ENCODE data around the gene AGTRAP. TPM values are rescaled to one million over a fixed set of nuclear protein-coding genes. Genes with fewer than 3 reads are reported as not detected.

The AGTRAP gene
- total and polyA plus RNA-seq, 7 experiments from 2014 or later = 28.2 to 108 (median 36.2) TPM

GRCh38 chr1:11725616-11726015 is 10.3 kb upstream of the AGTRAP start:
- peaks cover 20 to 38% (median 28%) of the 10 kb centered on the region in 7 donors for H3K4me1 Mint-ChIP-seq
- ATAC-seq (peak; percentile 39), DNase-seq (no peak)
- CTCF ChIA-PET = interaction anchor here (7.6 kb wide), 1 partner anchor 62 kb away, joined by 49 read pairs; the partner anchor contains the start of gene FBXO6
- intact Hi-C loops (cut with micrococcal nuclease) = no loop called here
- Histone ChIP-seq H3K4me1 (ENCODE audit: control insufficient read depth in 2 of 2, insufficient read depth in 2 of 2, low read length in 2 of 2) (peaks cover 16 to 17% of the 10 kb centered on the region in 2 donors), H3K36me3 (ENCODE audit: control insufficient read depth in 2 of 3, insufficient read depth in 3 of 3, low read length in 3 of 3) (no peaks in the 10 kb centered on the region), H3K27me3 (ENCODE audit: control insufficient read depth in 2 of 2, insufficient read depth in 2 of 2, low read length in 2 of 2) (no peaks in the 10 kb centered on the region), H3K4me3 (ENCODE audit: low read length) (no peak overlapping the region), H3K9me3 (ENCODE audit: control insufficient read depth in 2 of 3, low read length in 3 of 3) (no peaks in the 10 kb centered on the region), H3K27ac (ENCODE audit: low read depth, low read length) (no peak overlapping the region)
- H3K27ac Mint-ChIP-seq = peak overlapping the region in 3 of 9 donors; percentile 8 to 83 (median 16)
- POLR2A ChIA-PET = interaction anchor here (0.7 to 0.8 kb wide), 2 partner anchors 18 to 69 kb away, joined by 4 to 7 read pairs; no protein-coding TSS in a partner anchor
- H3K4me3 Mint-ChIP-seq = no peak overlapping the region
- no peaks in the 10 kb centered on the region for H3K36me3 Mint-ChIP-seq
- H3K27me3 Mint-ChIP-seq = peaks cover 0 to 2% (median 0%) of the 10 kb centered on the region in 5 donors
- H3K9me3 Mint-ChIP-seq = no peaks in the 10 kb centered on the region

GRCh38 chr1:11727119-11727518 is 8.8 kb upstream of the AGTRAP start:
- CTCF ChIA-PET = interaction anchor here (1.1 kb wide), 1 partner anchor 63 kb away, joined by 3 read pairs; the partner anchor contains the start of gene FBXO6
- H3K4me1 ChIP-seq (ENCODE audit: control insufficient read depth in 2 of 2, insufficient read depth in 2 of 2, low read length in 2 of 2) = peaks cover 25 to 28% of the 10 kb centered on the region in 2 donors

GRCh38 chr1:11728126-11728806 is 7.7 kb upstream of the AGTRAP start:
- H3K27ac Mint-ChIP-seq = no peak overlapping the region
- ATAC-seq = no peak
- no peaks in the 10 kb centered on the region for H3K9me3 Mint-ChIP-seq
- POLR2A ChIA-PET = no interaction called here
- no peaks in the 10 kb centered on the region for H3K9me3 ChIP-seq (ENCODE audit: control insufficient read depth in 2 of 3, low read length in 3 of 3)
- CTCF ChIA-PET = no interaction called here
- H3K27ac ChIP-seq (ENCODE audit: low read depth, low read length) = no peak overlapping the region
- H3K4me1 Mint-ChIP-seq = peaks cover 27 to 63% (median 48%) of the 10 kb centered on the region in 7 donors
- no peak overlapping the region for H3K4me3 ChIP-seq (ENCODE audit: low read length)
- DNase-seq = no peak
- no peaks in the 10 kb centered on the region for H3K27me3 ChIP-seq (ENCODE audit: control insufficient read depth in 2 of 2, insufficient read depth in 2 of 2, low read length in 2 of 2)
- intact Hi-C loops (cut with micrococcal nuclease) = no loop called here
- no peaks in the 10 kb centered on the region for H3K36me3 ChIP-seq (ENCODE audit: control insufficient read depth in 2 of 3, insufficient read depth in 3 of 3, low read length in 3 of 3)
- no peaks in the 10 kb centered on the region for H3K27me3 Mint-ChIP-seq
- peaks cover 25 to 38% of the 10 kb centered on the region in 2 donors for H3K4me1 ChIP-seq (ENCODE audit: control insufficient read depth in 2 of 2, insufficient read depth in 2 of 2, low read length in 2 of 2)
- no peak overlapping the region for H3K4me3 Mint-ChIP-seq
- H3K36me3 Mint-ChIP-seq = no peaks in the 10 kb centered on the region

More at GRCh38 chr1:11727119-11727518, 8.8 kb upstream of the AGTRAP start:
- H3K27me3 ChIP-seq (ENCODE audit: control insufficient read depth in 2 of 2, insufficient read depth in 2 of 2, low read length in 2 of 2) = no peaks in the 10 kb centered on the region
- H3K4me3 Mint-ChIP-seq = no peak overlapping the region
- no peaks in the 10 kb centered on the region for H3K36me3 Mint-ChIP-seq
- H3K27ac Mint-ChIP-seq = no peak overlapping the region
- no peaks in the 10 kb centered on the region for H3K27me3 Mint-ChIP-seq
- POLR2A ChIA-PET = interaction anchor here (1.2 to 1.5 kb wide), 2 partner anchors 8 to 77 kb away, joined by 3 to 4 read pairs; partner anchors contain the start of gene AGTRAP
- peaks cover 26 to 51% (median 42%) of the 10 kb centered on the region in 7 donors for H3K4me1 Mint-ChIP-seq
- intact Hi-C loops (cut with micrococcal nuclease) = no loop called here
- ATAC-seq (no peak), DNase-seq (no peak)
- no peak overlapping the region for H3K27ac ChIP-seq (ENCODE audit: low read depth, low read length)
- no peak overlapping the region for H3K4me3 ChIP-seq (ENCODE audit: low read length)
- H3K9me3 Mint-ChIP-seq = no peaks in the 10 kb centered on the region
- no peaks in the 10 kb centered on the region for H3K9me3 ChIP-seq (ENCODE audit: control insufficient read depth in 2 of 3, low read length in 3 of 3)
- H3K36me3 ChIP-seq (ENCODE audit: control insufficient read depth in 2 of 3, insufficient read depth in 3 of 3, low read length in 3 of 3) = no peaks in the 10 kb centered on the region

GRCh38 chr1:11729155-11729497 is 6.8 kb upstream of the AGTRAP start:
- ATAC-seq = no peak
- H3K36me3 ChIP-seq (ENCODE audit: control insufficient read depth in 2 of 3, insufficient read depth in 3 of 3, low read length in 3 of 3) = no peaks in the 10 kb centered on the region
- peak overlapping the region in 1 of 9 donors; percentile 12 for H3K27ac Mint-ChIP-seq
- H3K4me1 ChIP-seq (ENCODE audit: control insufficient read depth in 2 of 2, insufficient read depth in 2 of 2, low read length in 2 of 2) = peaks cover 25 to 38% of the 10 kb centered on the region in 2 donors
- no peak overlapping the region for H3K27ac ChIP-seq (ENCODE audit: low read depth, low read length)
- no peak for DNase-seq
- no peak overlapping the region for H3K4me3 ChIP-seq (ENCODE audit: low read length)
- peaks cover 27 to 66% (median 49%) of the 10 kb centered on the region in 7 donors for H3K4me1 Mint-ChIP-seq
- H3K36me3 Mint-ChIP-seq = no peaks in the 10 kb centered on the region
- H3K9me3 Mint-ChIP-seq = no peaks in the 10 kb centered on the region
- POLR2A ChIA-PET = interaction anchor here (4.8 kb wide), 1 partner anchor 10 kb away, joined by 37 read pairs; no protein-coding TSS in a partner anchor
- no peaks in the 10 kb centered on the region for H3K27me3 Mint-ChIP-seq
- peak overlapping the region in 3 of 10 donors; percentile 81 to 95 (median 90) for H3K4me3 Mint-ChIP-seq
- intact Hi-C loops (cut with micrococcal nuclease) = no loop called here
- CTCF ChIA-PET = no interaction called here
- H3K27me3 ChIP-seq (ENCODE audit: control insufficient read depth in 2 of 2, insufficient read depth in 2 of 2, low read length in 2 of 2) = no peaks in the 10 kb centered on the region
- no peaks in the 10 kb centered on the region for H3K9me3 ChIP-seq (ENCODE audit: control insufficient read depth in 2 of 3, low read length in 3 of 3)

- Mint-ChIP-seq H3K36me3 (no peaks in the 10 kb centered on the region), H3K27me3 (no peaks in the 10 kb centered on the region), H3K9me3 (peaks cover 0 to 1% (median 0%) of the 10 kb centered on the region in 11 donors), H3K4me3 (peak overlapping the region; percentile 81 to 97 (median 91)), H3K27ac (peak overlapping the region; percentile 75 to 97 (median 92)), H3K4me1 (peaks cover 27 to 65% (median 52%) of the 10 kb centered on the region in 7 donors)
- peak overlapping the region; percentile 48 for H3K4me3 ChIP-seq (ENCODE audit: low read length)
- peak overlapping the region; percentile 62 for H3K27ac ChIP-seq (ENCODE audit: low read depth, low read length)
- peaks cover 25 to 38% of the 10 kb centered on the region in 2 donors for H3K4me1 ChIP-seq (ENCODE audit: control insufficient read depth in 2 of 2, insufficient read depth in 2 of 2, low read length in 2 of 2)
- no peaks in the 10 kb centered on the region for H3K36me3 ChIP-seq (ENCODE audit: control insufficient read depth in 2 of 3, insufficient read depth in 3 of 3, low read length in 3 of 3)
- ATAC-seq (peak; percentile 52), DNase-seq (no peak)
- CTCF ChIA-PET = interaction anchor here (1.0 kb wide), 2 partner anchors 10 to 77 kb away, joined by 4 read pairs; partner anchors contain the start of gene CLCN6
- intact Hi-C loops (cut with micrococcal nuclease) = loop anchor here (1.0 to 10.0 kb wide), 6 partner anchors 10 to 1695 kb away; partner anchors contain the start of genes DFFA (in 1 of the 2), DISP3 (in 1 of the 2), MAD2L2 (in 1 of the 2) and MTOR (in 1 of the 2)
- H3K27me3 ChIP-seq (ENCODE audit: control insufficient read depth in 2 of 2, insufficient read depth in 2 of 2, low read length in 2 of 2) = no peaks in the 10 kb centered on the region
- no peaks in the 10 kb centered on the region for H3K9me3 ChIP-seq (ENCODE audit: control insufficient read depth in 2 of 3, low read length in 3 of 3)
- POLR2A ChIA-PET = interaction anchor here (0.8 to 4.8 kb wide), 5 partner anchors 10 to 467 kb away, joined by 3 to 37 read pairs (median 5); no protein-coding TSS in a partner anchor
Observed at GRCh38 chr1:11729498-11730428, 6.2 kb upstream of the AGTRAP start.

- intact Hi-C loops (cut with micrococcal nuclease) = loop anchor here (1.0 to 10.0 kb wide), 6 partner anchors 11 to 1696 kb away; partner anchors contain the start of genes DFFA (in 1 of the 2), DISP3 (in 1 of the 2), MAD2L2 (in 1 of the 2) and MTOR (in 1 of the 2)
- peaks cover 30 to 64% (median 51%) of the 10 kb centered on the region in 7 donors for H3K4me1 Mint-ChIP-seq
- H3K27me3 Mint-ChIP-seq = no peaks in the 10 kb centered on the region
- POLR2A ChIA-PET = interaction anchor here (0.8 to 4.8 kb wide), 7 partner anchors 11 to 468 kb away, joined by 3 to 37 read pairs (median 5); no protein-coding TSS in a partner anchor
- peak overlapping the region; percentile 75 to 97 (median 92) for H3K27ac Mint-ChIP-seq
- peaks cover 0 to 1% (median 0%) of the 10 kb centered on the region in 11 donors for H3K9me3 Mint-ChIP-seq
- Histone ChIP-seq H3K27me3 (ENCODE audit: control insufficient read depth in 2 of 2, insufficient read depth in 2 of 2, low read length in 2 of 2) (no peaks in the 10 kb centered on the region), H3K4me3 (ENCODE audit: low read length) (peak overlapping the region; percentile 48), H3K27ac (ENCODE audit: low read depth, low read length) (peak overlapping the region; percentile 62), H3K36me3 (ENCODE audit: control insufficient read depth in 2 of 3, insufficient read depth in 3 of 3, low read length in 3 of 3) (no peaks in the 10 kb centered on the region), H3K4me1 (ENCODE audit: control insufficient read depth in 2 of 2, insufficient read depth in 2 of 2, low read length in 2 of 2) (peaks cover 25 to 40% of the 10 kb centered on the region in 2 donors), H3K9me3 (ENCODE audit: control insufficient read depth in 2 of 3, low read length in 3 of 3) (no peaks in the 10 kb centered on the region)
- peak overlapping the region; percentile 81 to 97 (median 91) for H3K4me3 Mint-ChIP-seq
- peak in 7 of 9 donors; percentile 47 to 63 (median 56) for DNase-seq
- peak; percentile 91 for ATAC-seq
- CTCF ChIA-PET = interaction anchor here (0.6 to 1.0 kb wide), 4 partner anchors 11 to 591 kb away, joined by 3 to 4 read pairs (median 4); partner anchors contain the start of gene CLCN6
- H3K36me3 Mint-ChIP-seq = no peaks in the 10 kb centered on the region
Observed at GRCh38 chr1:11730429-11730891, 5.5 kb upstream of the AGTRAP start.

Measured in naive thymus-derived CD4-positive, alpha-beta T cell (primary cell).